Measurements from ENCODE around the gene EXOSC2.

DNA sequence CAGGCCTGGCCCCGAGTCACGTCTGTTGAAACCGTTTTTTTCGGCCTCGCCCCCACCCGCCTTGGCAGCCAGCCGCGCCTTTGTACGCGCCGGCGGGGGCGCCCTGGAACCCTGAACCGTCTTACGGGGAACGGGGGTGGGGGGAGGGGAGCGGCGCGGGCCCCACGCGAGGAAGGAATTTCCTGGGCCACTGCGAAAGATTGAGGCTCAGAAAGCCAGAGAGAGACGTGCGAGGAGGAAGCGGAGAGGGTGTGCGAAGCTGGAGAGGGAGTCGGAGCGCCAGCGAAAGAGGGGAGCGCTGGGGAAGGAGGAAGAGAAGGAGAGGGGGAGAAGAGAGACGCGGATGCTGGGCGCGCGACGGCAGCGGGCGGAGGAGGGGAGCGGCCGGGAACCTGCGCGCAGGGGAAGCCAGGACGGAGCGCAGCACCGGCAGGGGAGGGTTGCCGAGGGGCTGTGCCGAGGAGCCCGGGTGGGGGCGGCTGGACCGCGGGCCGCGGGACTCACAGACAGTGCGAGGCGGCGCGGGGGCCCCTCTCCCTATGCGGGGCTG lies 33.8 kb upstream of the EXOSC2 start:
- TF ChIP-seq, protein P1, sequence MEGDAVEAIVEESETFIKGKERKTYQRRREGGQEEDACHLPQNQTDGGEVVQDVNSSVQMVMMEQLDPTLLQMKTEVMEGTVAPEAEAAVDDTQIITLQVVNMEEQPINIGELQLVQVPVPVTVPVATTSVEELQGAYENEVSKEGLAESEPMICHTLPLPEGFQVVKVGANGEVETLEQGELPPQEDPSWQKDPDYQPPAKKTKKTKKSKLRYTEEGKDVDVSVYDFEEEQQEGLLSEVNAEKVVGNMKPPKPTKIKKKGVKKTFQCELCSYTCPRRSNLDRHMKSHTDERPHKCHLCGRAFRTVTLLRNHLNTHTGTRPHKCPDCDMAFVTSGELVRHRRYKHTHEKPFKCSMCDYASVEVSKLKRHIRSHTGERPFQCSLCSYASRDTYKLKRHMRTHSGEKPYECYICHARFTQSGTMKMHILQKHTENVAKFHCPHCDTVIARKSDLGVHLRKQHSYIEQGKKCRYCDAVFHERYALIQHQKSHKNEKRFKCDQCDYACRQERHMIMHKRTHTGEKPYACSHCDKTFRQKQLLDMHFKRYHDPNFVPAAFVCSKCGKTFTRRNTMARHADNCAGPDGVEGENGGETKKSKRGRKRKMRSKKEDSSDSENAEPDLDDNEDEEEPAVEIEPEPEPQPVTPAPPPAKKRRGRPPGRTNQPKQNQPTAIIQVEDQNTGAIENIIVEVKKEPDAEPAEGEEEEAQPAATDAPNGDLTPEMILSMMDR (IDR thresholded peaks at IDR 0.05), result no peak
- TF ChIP-seq POLR2A (IDR thresholded peaks at IDR 0.05; ENCODE audit: low read depth) (no peak), POLR2AphosphoS5 (IDR thresholded peaks at IDR 0.05) (no peak)

Data from esophagus muscularis mucosa (tissue), 3 donors.